ENCODE data around the gene TMEM8B. TPM values are rescaled to one million over a fixed set of nuclear protein-coding genes. Genes with fewer than 3 reads are reported as not detected.

Gene TMEM8B
- total and polyA plus RNA-seq, 9 of the 15 experiments (the other 6 are each of a cell fraction or from before 2014, with no cell fraction given) = 0.01 to 2.2 (median 1.1) TPM

- H2AFZ ChIP-seq (ENCODE audit: low read depth, low read length) = peak overlapping the region; percentile 46
- no peaks in the 10 kb centered on the region for H3K79me2 ChIP-seq (ENCODE audit: control insufficient read depth, insufficient read depth, low read length)
- no peak overlapping the region for H3K4me2 ChIP-seq (ENCODE audit: insufficient read depth, low read length)
- DNase-seq (ENCODE audit: extremely low read depth in 1 of 4, low spot score in 3 of 4) (peak in 3 of 4 experiments; percentile 31 to 44 (median 32)), FAIRE-seq (no peak), ATAC-seq (peak; percentile 15; the same call in 1 of the 3 replicates)
- no TSS peak for BruUV-seq (replicated peaks)
- peaks cover 24 to 55% of the 10 kb centered on the region in 2 experiments; a peak in 4 of 5 replicates for H3K4me1 ChIP-seq (replicated peaks in 1 of 2; ENCODE audit: control insufficient read depth in 2 of 2, insufficient read depth in 2 of 2, low read length in 2 of 2)
- no peaks in the 10 kb centered on the region for H3K36me3 ChIP-seq (ENCODE audit: control insufficient read depth, insufficient read depth, low read length)
- H3K4me3 ChIP-seq = no peak overlapping the region
- no peak overlapping the region for H3K27ac ChIP-seq (ENCODE audit: extremely low read depth, low read depth, low read length)
- ChIA-PET POLR2A (interaction anchor here (0.6 to 1.3 kb wide), 4 partner anchors 8 to 151 kb away, joined by 3 to 4 read pairs (median 4); no protein-coding TSS in a partner anchor), CTCF (ENCODE audit: low intra/inter-chr PET ratio) (interaction anchor here (0.5 to 1.4 kb wide), 3 partner anchors 35 to 839 kb away, joined by 3 to 5 read pairs (median 3); no protein-coding TSS in a partner anchor)
- H3K27me3 ChIP-seq (ENCODE audit: control insufficient read depth in 2 of 2, insufficient read depth in 2 of 2, low read length in 2 of 2) = no peaks in the 10 kb centered on the region
- WGBS (ENCODE audit: insufficient coverage, low coverage, missing lambda C conversion rate) = 59% methylated on average over 7 of the region's 14 CpGs
- H3K9me3 ChIP-seq (replicated peaks; ENCODE audit: control insufficient read depth, insufficient read depth, low read depth, low read length) = no peaks in the 10 kb centered on the region
- intact Hi-C loops (cut with micrococcal nuclease) (no loop called here), in situ Hi-C loops (cut with MboI) (no loop called here)
- no peaks in the 10 kb centered on the region for H4K20me1 ChIP-seq (replicated peaks; ENCODE audit: control insufficient read depth, insufficient read depth, low read length)
- H3K9ac ChIP-seq (ENCODE audit: insufficient read depth in 1 of 2, low read depth in 2 of 2, low read length in 2 of 2) = no peak overlapping the region
- H3K9me1 ChIP-seq (ENCODE audit: control insufficient read depth, insufficient read depth, low read length) = no peaks in the 10 kb centered on the region
- TF ChIP-seq ZNF431 (CRISPR knock-in tag; IDR thresholded peaks at IDR 0.05) = no peak
- 0 out of 2 replicates have a peak, but pooled peaks have one; percentile 12 for TF ChIP-seq GABPA (tag; conservative IDR thresholded peaks at IDR 0.05; ENCODE audit: low read depth)
- peak in 1 of 2 experiments; percentile 58; a peak in 1 of 4 replicates for TF ChIP-seq SRF (CRISPR knock-in tag; IDR thresholded peaks at IDR 0.05)
- no peak for TF ChIP-seq SIN3B (IDR thresholded peaks at IDR 0.05; ENCODE audit: low read depth)
- TF ChIP-seq RAD21 (CRISPR knock-in tag; conservative IDR thresholded peaks at IDR 0.05 in 1 of 2, IDR thresholded peaks at IDR 0.05 in 1 of 2) = peak; percentile 14 to 42; a peak in 2 of 4 replicates
- no peak for TF ChIP-seq ZNF239 (CRISPR knock-in tag; IDR thresholded peaks at IDR 0.05)
- no peak for TF ChIP-seq ZSCAN32 (CRISPR knock-in tag; IDR thresholded peaks at IDR 0.05)
- no peak for TF ChIP-seq ZNF764 (CRISPR knock-in tag; IDR thresholded peaks at IDR 0.05; ENCODE audit: low read depth)
- no peak for TF ChIP-seq HMGXB4 (CRISPR knock-in tag; IDR thresholded peaks at IDR 0.05)
- no peak for TF ChIP-seq SREBF1 (IDR thresholded peaks at IDR 0.05; ENCODE audit: borderline replicate concordance, low read depth, low read length)
- TF ChIP-seq HDAC3 (IDR thresholded peaks at IDR 0.05; ENCODE audit: borderline replicate concordance, partially characterized antibody) = no peak
- no peak for TF ChIP-seq NR2C1 (IDR thresholded peaks at IDR 0.05)
- TF ChIP-seq NR2C1 (tag; IDR thresholded peaks at IDR 0.05) = no peak
- TF ChIP-seq SRSF3 (IDR thresholded peaks at IDR 0.05; ENCODE audit: insufficient read depth, low read length) = no peak
- no peak for TF ChIP-seq SIX5 (IDR thresholded peaks at IDR 0.05; ENCODE audit: borderline replicate concordance in 1 of 2, insufficient read depth in 1 of 2, low read depth in 1 of 2, low read length in 2 of 2)
- TF ChIP-seq SMC3 (conservative IDR thresholded peaks at IDR 0.05; ENCODE audit: insufficient read depth, low read depth, low read length) = peak; percentile 33; the same call in 1 of the 2 replicates
- TF ChIP-seq NFXL1 (CRISPR knock-in tag; IDR thresholded peaks at IDR 0.05) = no peak
- TF ChIP-seq CTCF (IDR thresholded peaks at IDR 0.05 in 2 of 3, conservative IDR thresholded peaks at IDR 0.05 in 1 of 3; ENCODE audit: insufficient read depth in 2 of 3, low read depth in 1 of 3, low read length in 3 of 3) = peak; percentile 39 to 55 (median 49); a peak in 5 of 6 replicates
Measured at GRCh38 chr9:35910613-35911359, 81.8 kb downstream of the TMEM8B start.
